SK-N-SH treated with all-trans-retinoic acid at 6 μM for 48 hours (cell line): ENCODE measurements around the gene CCER1.

ENCODE experiments used
- ATAC-seq: fragments of 200-7000 bp; cut with Tn5 transposase; 3 replicates; pipeline ENCODE4 v1.9.1; 2020; ENCODE audit warnings: mild to moderate bottlenecking, moderate library complexity
- ARNTL ChIP-seq: fragments of 450-650 bp; formaldehyde crosslinking; IDR thresholded peaks from 2 replicates; pipeline ENCODE4 v1.5.0; 2020; ENCODE audit warnings: low read depth, mild to moderate bottlenecking, moderate library complexity, borderline replicate concordance
- BACH2 ChIP-seq: fragments of 250-450 bp; sonication (Bioruptor Pico); IDR thresholded peaks from 2 replicates; pipeline ENCODE4 v1.9.0; 2021; ENCODE audit warnings: mild to moderate bottlenecking, borderline replicate concordance
- CSDC2 ChIP-seq: fragments of 250-450 bp; sonication (Bioruptor Pico); IDR thresholded peaks from 2 replicates; pipeline ENCODE4 v1.5.0; 2020; ENCODE audit warnings: mild to moderate bottlenecking, moderate library complexity
- ESRRG ChIP-seq: fragments of 250-450 bp; sonication (Bioruptor Pico); IDR thresholded peaks from 2 replicates; pipeline ENCODE4 v1.6.1; 2021; ENCODE audit warnings: mild to moderate bottlenecking
- GLIS3 ChIP-seq: fragments of 250-450 bp; sonication (Bioruptor Pico); IDR thresholded peaks from 2 replicates; pipeline ENCODE4 v1.5.0; 2020; ENCODE audit warnings: mild to moderate bottlenecking, moderate library complexity
- PATZ1 ChIP-seq: fragments of 250-450 bp; sonication (Bioruptor Pico); IDR thresholded peaks from 2 replicates; pipeline ENCODE4 v1.8.0; 2020; ENCODE audit warnings: mild to moderate bottlenecking, moderate library complexity, borderline replicate concordance
- RARB ChIP-seq: fragments of 250-450 bp; sonication (Bioruptor Pico); IDR thresholded peaks from 2 replicates; pipeline ENCODE4 v1.8.0; 2021; ENCODE audit warnings: mild to moderate bottlenecking, moderate library complexity
- SNAI2 ChIP-seq: fragments of 250-450 bp; sonication (Bioruptor Pico); IDR thresholded peaks from 2 replicates; pipeline ENCODE4 v1.5.0; 2020; ENCODE audit warnings: mild to moderate bottlenecking, moderate library complexity
- TCF4 ChIP-seq: fragments of 250-450 bp; sonication (Bioruptor Pico); IDR thresholded peaks from 2 replicates; pipeline ENCODE4 v1.8.0; 2021; ENCODE audit warnings: mild to moderate bottlenecking, moderate library complexity, borderline replicate concordance
- TOX ChIP-seq: fragments of 250-450 bp; sonication (Bioruptor Pico); IDR thresholded peaks from 2 replicates; pipeline ENCODE4 v1.8.0; 2021; ENCODE audit warnings: mild to moderate bottlenecking, moderate library complexity, borderline replicate concordance
- ZC3H10 ChIP-seq: fragments of 250-450 bp; sonication (Bioruptor Pico); IDR thresholded peaks from 2 replicates; pipeline ENCODE4 v1.5.1; 2021; ENCODE audit warnings: mild to moderate bottlenecking, moderate library complexity
- ZFP3 ChIP-seq: fragments of 250-450 bp; sonication (Bioruptor Pico); IDR thresholded peaks from 2 replicates; pipeline ENCODE4 v1.5.0; 2020; ENCODE audit warnings: mild to moderate bottlenecking, moderate library complexity
- ZFP30 ChIP-seq: fragments of 450-650 bp; formaldehyde crosslinking; IDR thresholded peaks from 2 replicates; pipeline ENCODE4 v1.5.0; 2022; ENCODE audit warnings: mild to moderate bottlenecking, moderate library complexity
- ZNF565 ChIP-seq: fragments of 450-650 bp; formaldehyde crosslinking; conservative IDR thresholded peaks from 2 replicates; pipeline ENCODE4 v1.5.0; 2020; ENCODE audit warnings: low read depth, mild to moderate bottlenecking, moderate library complexity
- ZNF70 ChIP-seq: fragments of 450-650 bp; formaldehyde crosslinking; IDR thresholded peaks from 2 replicates; pipeline ENCODE4 v1.5.0; 2020; ENCODE audit warnings: mild to moderate bottlenecking, moderate library complexity
- ZNF8 ChIP-seq: fragments of 450-650 bp; formaldehyde crosslinking; IDR thresholded peaks from 2 replicates; pipeline ENCODE4 v1.5.0; 2020; ENCODE audit warnings: mild to moderate bottlenecking, moderate library complexity
- TF ChIP-seq, protein P1 (sequence below): fragments of 250-450 bp; sonication (Bioruptor Pico); IDR thresholded peaks from 2 replicates; pipeline ENCODE4 v1.5.1; 2021; ENCODE audit warnings: mild to moderate bottlenecking, moderate library complexity
- TF ChIP-seq, protein P2 (sequence below): fragments of 250-450 bp; sonication (Bioruptor Pico); IDR thresholded peaks from 2 replicates; pipeline ENCODE4 v1.5.1; 2020; ENCODE audit warnings: low read depth, mild to moderate bottlenecking, moderate library complexity
- TF ChIP-seq, protein P3 (sequence below): fragments of 250-450 bp; sonication (Bioruptor Pico); IDR thresholded peaks from 2 replicates; pipeline ENCODE4 v1.5.0; 2020; ENCODE audit warnings: mild to moderate bottlenecking, moderate library complexity

CCER1 gene

GRCh38 chr12:90959032-90959431, 4.1 kb upstream of the CCER1 start (continued):
- TF ChIP-seq ZNF565, result no peak
- no peak for TF ChIP-seq CSDC2 (CRISPR knock-in tag)
- no peak for TF ChIP-seq ZFP30
- no peak for TF ChIP-seq TCF4 (CRISPR knock-in tag)
- no peak for TF ChIP-seq ARNTL (CRISPR knock-in tag)
- no peak for TF ChIP-seq RARB (CRISPR knock-in tag)
- no peak for TF ChIP-seq ZC3H10 (CRISPR knock-in tag)

DNA sequence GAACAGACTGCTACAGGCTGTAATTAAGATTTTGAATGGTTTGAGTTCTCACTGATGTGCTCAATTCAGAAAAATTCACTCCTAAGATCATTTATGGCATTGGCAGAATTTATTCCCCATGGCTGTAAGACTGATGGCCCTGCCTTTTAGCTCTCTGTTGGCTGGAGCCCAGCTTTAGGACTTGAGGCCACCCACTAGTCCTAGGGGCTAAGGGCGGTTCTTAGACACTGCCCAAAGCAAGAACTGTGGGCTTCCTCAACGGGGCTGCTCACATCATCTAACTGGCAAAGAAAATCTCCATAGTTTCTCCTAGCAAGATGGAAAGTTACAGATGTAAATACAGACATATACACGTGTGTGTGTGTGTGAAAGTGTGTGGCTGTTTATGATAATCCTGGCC, 3.4 kb upstream of the CCER1 start:
- no peak for ATAC-seq
- no peak for TF ChIP-seq PATZ1 (CRISPR knock-in tag)
- TF ChIP-seq, protein P1, sequence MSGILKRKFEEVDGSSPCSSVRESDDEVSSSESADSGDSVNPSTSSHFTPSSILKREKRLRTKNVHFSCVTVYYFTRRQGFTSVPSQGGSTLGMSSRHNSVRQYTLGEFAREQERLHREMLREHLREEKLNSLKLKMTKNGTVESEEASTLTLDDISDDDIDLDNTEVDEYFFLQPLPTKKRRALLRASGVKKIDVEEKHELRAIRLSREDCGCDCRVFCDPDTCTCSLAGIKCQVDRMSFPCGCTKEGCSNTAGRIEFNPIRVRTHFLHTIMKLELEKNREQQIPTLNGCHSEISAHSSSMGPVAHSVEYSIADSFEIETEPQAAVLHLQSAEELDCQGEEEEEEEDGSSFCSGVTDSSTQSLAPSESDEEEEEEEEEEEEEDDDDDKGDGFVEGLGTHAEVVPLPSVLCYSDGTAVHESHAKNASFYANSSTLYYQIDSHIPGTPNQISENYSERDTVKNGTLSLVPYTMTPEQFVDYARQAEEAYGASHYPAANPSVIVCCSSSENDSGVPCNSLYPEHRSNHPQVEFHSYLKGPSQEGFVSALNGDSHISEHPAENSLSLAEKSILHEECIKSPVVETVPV (CRISPR knock-in tag), result no peak
- TF ChIP-seq ZFP30, result no peak
- no peak for TF ChIP-seq ESRRG (CRISPR knock-in tag)
- TF ChIP-seq, protein P2, sequence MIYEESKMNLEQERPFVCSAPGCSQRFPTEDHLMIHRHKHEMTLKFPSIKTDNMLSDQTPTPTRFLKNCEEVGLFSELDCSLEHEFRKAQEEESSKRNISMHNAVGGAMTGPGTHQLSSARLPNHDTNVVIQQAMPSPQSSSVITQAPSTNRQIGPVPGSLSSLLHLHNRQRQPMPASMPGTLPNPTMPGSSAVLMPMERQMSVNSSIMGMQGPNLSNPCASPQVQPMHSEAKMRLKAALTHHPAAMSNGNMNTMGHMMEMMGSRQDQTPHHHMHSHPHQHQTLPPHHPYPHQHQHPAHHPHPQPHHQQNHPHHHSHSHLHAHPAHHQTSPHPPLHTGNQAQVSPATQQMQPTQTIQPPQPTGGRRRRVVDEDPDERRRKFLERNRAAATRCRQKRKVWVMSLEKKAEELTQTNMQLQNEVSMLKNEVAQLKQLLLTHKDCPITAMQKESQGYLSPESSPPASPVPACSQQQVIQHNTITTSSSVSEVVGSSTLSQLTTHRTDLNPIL, result no peak
- TF ChIP-seq, protein P3, sequence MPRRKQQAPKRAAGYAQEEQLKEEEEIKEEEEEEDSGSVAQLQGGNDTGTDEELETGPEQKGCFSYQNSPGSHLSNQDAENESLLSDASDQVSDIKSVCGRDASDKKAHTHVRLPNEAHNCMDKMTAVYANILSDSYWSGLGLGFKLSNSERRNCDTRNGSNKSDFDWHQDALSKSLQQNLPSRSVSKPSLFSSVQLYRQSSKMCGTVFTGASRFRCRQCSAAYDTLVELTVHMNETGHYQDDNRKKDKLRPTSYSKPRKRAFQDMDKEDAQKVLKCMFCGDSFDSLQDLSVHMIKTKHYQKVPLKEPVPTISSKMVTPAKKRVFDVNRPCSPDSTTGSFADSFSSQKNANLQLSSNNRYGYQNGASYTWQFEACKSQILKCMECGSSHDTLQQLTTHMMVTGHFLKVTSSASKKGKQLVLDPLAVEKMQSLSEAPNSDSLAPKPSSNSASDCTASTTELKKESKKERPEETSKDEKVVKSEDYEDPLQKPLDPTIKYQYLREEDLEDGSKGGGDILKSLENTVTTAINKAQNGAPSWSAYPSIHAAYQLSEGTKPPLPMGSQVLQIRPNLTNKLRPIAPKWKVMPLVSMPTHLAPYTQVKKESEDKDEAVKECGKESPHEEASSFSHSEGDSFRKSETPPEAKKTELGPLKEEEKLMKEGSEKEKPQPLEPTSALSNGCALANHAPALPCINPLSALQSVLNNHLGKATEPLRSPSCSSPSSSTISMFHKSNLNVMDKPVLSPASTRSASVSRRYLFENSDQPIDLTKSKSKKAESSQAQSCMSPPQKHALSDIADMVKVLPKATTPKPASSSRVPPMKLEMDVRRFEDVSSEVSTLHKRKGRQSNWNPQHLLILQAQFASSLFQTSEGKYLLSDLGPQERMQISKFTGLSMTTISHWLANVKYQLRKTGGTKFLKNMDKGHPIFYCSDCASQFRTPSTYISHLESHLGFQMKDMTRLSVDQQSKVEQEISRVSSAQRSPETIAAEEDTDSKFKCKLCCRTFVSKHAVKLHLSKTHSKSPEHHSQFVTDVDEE (CRISPR knock-in tag), result no peak
- no peak for TF ChIP-seq BACH2 (CRISPR knock-in tag)
- TF ChIP-seq ZNF70 (CRISPR knock-in tag), result no peak
- TF ChIP-seq ZNF8, result no peak
- no peak for TF ChIP-seq SNAI2 (CRISPR knock-in tag)
- no peak for TF ChIP-seq ZC3H10 (CRISPR knock-in tag)
- TF ChIP-seq TOX (CRISPR knock-in tag), result no peak
- no peak for TF ChIP-seq CSDC2 (CRISPR knock-in tag)
- no peak for TF ChIP-seq ARNTL (CRISPR knock-in tag)
- no peak for TF ChIP-seq TCF4 (CRISPR knock-in tag)

DNA sequence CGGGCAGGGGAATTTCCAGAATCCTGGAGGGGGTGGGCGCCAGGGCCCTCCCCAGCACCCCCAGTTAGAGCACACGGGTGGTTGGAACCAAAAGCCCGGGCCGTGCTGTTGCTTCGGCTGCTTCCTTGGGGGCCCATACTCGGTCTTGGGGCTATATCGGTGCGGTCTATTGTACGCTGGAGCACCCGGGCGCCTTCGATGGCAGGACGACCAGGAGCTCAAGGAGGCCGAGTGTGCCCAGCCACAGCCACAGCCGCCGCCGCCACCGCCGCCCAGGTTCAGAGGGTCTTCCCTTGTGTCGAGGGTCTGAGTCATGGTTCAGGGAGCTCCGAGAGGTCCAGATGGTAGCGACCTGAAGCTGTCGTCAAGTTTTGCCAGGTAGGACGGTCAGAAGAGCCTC, 548 bp downstream of the CCER1 start:
- TF ChIP-seq ZNF565 (no peak), ZFP3 (CRISPR knock-in tag) (no peak), ZFP30 (no peak), PATZ1 (CRISPR knock-in tag) (no peak), TOX (CRISPR knock-in tag) (no peak), GLIS3 (no peak)
- no peak for ATAC-seq

DNA sequence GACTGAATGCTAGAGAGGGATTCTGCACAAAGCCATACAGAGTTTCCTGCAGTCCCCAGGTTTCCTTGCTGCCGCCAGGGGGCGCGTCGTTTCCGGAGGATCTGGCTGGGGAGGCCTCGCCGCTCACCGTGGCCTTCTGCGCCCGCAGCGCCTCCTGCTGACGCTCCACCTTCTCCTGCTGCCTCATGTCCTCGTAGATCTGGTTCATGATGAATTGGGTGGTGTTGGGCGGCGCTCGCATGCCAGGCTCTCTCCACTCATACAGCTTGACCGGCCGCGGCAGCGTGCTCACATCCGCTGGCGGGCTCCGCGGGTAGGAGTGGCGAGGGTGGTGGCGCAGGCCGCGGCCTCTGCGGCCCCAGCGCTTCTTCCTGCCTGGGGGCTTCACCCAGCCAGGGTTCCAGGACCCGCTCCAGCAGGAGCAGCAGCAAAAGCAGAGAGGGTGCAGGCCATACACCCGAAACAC, 987 bp downstream of the CCER1 start:
- TF ChIP-seq BACH2 (CRISPR knock-in tag), result no peak
- no peak for TF ChIP-seq TOX (CRISPR knock-in tag)
- TF ChIP-seq, protein P2, result no peak
- TF ChIP-seq, all 23 proteins: peak for 0
- ATAC-seq, result no peak
